Thyroid gland (tissue), 4 donors: ENCODE measurements around the gene TARBP2.

Experiments
- CTCF ChIP-seq, 6 experiments: fragments of 200-600 bp in 3 of 6; fragments of 450-650 bp in 3 of 6; sonication (generic) in 3 of 6; IDR thresholded peaks; one replicate each; pipeline ENCODE4 v1.5.1; 2016 to 2019; ENCODE audit warnings: antibody characterized with exemption in 6 of 6, mild to moderate bottlenecking in 2 of 6, inconsistent platforms in 1 of 6, moderate library complexity in 1 of 6
- POLR2A ChIP-seq, 2 donors: fragments of 450-650 bp; IDR thresholded peaks; one replicate each; pipeline ENCODE4 v1.6.1; 2017; ENCODE audit warnings: antibody characterized with exemption in 2 of 2, mild to moderate bottlenecking in 2 of 2, moderate library complexity in 1 of 2

GRCh38 chr12:53474077-53474476 lies 27.0 kb upstream of the TARBP2 start:
- TF ChIP-seq CTCF (IDR thresholded peaks at IDR 0.05) (no peak), POLR2A (IDR thresholded peaks at IDR 0.05) (no peak)
